Choroid plexus epithelial cell (primary cell): ENCODE measurements around the gene EPB41L5.
"Not testable (repeated sequence)": the region's sequence is repeated elsewhere in the genome, so short reads cannot be mapped to it uniquely, and the experiment has no call there.

Source experiments
- DNase-seq: peaks from one replicate; pipeline ENCODE4 v3.0.0-alpha.2; 2010; ENCODE audit warnings: low read depth
- H3K4me3 ChIP-seq: 2 replicates; pipeline ENCODE4 v1.5.1; 2011; ENCODE audit warnings: low read depth, mild to moderate bottlenecking, control low read depth, low read length, moderate library complexity
- TF ChIP-seq, protein P1 (sequence below): conservative IDR thresholded peaks from 2 replicates; pipeline ENCODE4 v1.5.1; 2011; ENCODE audit warnings: low read depth, mild to moderate bottlenecking, control low read depth, inconsistent platforms, low read length, moderate library complexity

Gene EPB41L5

DNA sequence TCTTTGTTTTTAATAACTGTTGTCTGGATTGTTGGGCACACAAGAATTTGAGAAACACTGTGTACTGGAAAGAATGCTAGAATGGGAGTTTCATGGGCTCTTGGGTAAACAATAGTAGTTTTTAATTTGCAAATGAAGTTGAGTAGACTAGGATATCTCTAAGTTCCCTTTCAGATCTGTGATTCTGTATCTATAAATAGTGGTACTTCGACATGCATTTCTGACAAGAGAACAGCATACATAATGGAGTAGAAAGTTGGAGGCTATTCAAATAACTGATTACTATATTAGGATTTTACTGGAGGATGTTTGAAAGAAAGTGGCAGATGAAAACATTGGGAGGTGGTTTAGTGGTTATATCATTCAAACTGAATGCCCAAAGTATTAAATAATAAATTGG is 29.5 kb downstream of the EPB41L5 start:
- no peak for DNase-seq
- no peak overlapping the region for H3K4me3 ChIP-seq
- TF ChIP-seq, protein P1, sequence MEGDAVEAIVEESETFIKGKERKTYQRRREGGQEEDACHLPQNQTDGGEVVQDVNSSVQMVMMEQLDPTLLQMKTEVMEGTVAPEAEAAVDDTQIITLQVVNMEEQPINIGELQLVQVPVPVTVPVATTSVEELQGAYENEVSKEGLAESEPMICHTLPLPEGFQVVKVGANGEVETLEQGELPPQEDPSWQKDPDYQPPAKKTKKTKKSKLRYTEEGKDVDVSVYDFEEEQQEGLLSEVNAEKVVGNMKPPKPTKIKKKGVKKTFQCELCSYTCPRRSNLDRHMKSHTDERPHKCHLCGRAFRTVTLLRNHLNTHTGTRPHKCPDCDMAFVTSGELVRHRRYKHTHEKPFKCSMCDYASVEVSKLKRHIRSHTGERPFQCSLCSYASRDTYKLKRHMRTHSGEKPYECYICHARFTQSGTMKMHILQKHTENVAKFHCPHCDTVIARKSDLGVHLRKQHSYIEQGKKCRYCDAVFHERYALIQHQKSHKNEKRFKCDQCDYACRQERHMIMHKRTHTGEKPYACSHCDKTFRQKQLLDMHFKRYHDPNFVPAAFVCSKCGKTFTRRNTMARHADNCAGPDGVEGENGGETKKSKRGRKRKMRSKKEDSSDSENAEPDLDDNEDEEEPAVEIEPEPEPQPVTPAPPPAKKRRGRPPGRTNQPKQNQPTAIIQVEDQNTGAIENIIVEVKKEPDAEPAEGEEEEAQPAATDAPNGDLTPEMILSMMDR, result no peak

GRCh38 chr2:120044336-120044735 is 31.5 kb downstream of the EPB41L5 start:
- TF ChIP-seq, protein P1, result no peak
- no peak for DNase-seq
- no peak overlapping the region for H3K4me3 ChIP-seq

GRCh38 chr2:120045775-120046174 is 32.9 kb downstream of the EPB41L5 start:
- not testable (repeated sequence) for H3K4me3 ChIP-seq, DNase-seq

DNA sequence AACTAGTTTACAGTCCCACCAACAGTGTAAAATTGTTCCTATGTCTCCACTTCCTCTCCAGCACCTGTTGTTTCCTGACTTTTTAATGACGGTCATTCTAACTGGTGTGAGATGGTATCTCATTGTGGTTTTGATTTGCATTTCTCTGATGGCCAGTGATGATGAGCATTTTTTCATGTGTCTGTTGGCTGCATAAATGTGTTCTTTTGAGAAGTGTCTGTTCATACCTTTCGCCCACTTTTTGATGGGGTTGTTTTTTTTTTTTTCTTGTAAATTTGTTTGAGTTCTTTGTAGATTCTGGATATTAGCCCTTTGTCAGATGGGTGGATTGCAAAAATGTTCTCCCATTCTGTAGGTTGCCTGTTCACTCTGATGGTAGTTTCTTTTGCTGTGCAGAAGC is 33.4 kb downstream of the EPB41L5 start:
- DNase-seq, H3K4me3 ChIP-seq: not testable (repeated sequence)

DNA sequence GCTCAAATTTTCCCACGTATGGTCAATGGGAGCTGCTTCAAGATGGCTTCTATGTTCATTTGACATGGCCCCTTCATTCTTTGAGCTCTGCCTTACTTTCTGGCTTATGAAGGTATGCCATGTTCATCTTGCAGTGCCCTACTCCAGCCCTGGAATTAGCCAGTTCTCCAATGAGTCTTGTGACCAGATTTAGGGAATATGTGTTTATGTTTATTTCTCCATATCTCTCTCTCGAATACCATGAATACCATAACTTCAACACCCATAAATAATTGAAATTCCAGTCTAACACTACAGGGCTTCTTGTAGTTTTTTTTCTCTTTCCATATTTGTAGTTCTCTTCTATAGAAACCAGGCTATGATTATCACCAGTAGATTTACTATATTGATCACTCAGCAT is 39.7 kb downstream of the EPB41L5 start:
- no peak overlapping the region for H3K4me3 ChIP-seq
- peak; percentile 53 for DNase-seq
- TF ChIP-seq, protein P1, result no peak

DNA sequence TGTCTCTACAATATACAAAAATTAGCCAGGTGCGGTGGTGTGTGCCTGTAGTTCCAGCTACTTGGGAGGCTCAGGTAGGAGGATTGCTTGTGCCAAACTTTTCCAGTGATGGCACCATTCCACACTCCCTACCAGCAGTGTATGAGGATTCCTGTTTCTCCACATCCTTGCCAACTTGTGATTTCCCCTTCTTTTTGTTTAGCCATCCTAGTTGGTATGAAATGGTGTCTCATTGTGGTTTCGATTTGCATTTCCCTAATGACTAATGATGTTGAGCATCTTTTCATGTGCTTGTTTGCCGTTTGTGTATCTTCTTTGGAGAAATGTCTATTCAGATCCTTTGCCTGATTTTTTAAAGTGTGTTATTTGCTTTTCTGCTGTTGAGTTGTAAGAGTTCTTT is 41.0 kb downstream of the EPB41L5 start:
- H3K4me3 ChIP-seq, result no peak overlapping the region
- TF ChIP-seq, protein P1, result no peak
- DNase-seq, result no peak

GRCh38 chr2:120059483-120059882 is 46.6 kb downstream of the EPB41L5 start:
- DNase-seq, result no peak
- TF ChIP-seq, protein P1, result no peak
- no peak overlapping the region for H3K4me3 ChIP-seq

DNA sequence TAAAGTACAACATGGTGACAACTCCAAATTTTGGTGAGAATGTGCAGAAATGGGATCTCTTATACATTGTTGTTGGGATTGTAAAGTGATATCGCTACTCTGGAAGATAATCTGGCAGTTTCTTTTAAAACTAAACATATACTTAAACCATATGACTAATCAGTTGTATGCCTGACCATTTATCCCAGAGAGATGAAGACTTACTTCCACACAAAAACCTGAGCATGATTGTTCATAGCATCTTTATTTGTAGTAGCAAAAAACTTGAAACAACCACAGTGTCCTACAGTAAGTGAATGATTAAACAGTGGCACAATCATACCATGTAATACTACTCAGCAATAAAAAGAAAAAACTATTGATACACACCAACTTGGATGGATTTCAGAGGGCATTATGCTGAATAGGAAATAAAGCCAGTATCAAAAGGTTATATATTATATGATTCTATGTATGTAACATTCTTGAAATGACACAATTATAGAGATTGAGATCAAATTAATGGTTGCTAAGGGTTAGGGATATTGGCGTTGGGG is 47.3 kb downstream of the EPB41L5 start:
- no peak overlapping the region for H3K4me3 ChIP-seq
- no peak for DNase-seq
- TF ChIP-seq, protein P1, result no peak
